ENCODE measurements around the gene CETN2.

- TF ChIP-seq CTCF (IDR thresholded peaks at IDR 0.05; ENCODE audit: low read depth, low read length, poor library complexity, severe bottlenecking) (no peak), EZH2phosphoT487 (IDR thresholded peaks at IDR 0.05; ENCODE audit: borderline replicate concordance, low read length) (no peak)
Measured at GRCh38 chrX:152861116-152861515, 30.6 kb upstream of the CETN2 start.

Data from DOHH2 (cell line).